Activated T-helper 1 cell treated with anti-CD3 and anti-CD28 coated beads, Interleukin-12 subunit alpha, Interleukin-12 subunit beta, Interleukin-2, Interleukin-4 antibody, amounts not matched to agents 30 ng/mL and 10 ng/mL and 1 ng/mL, durations not matched to agents 14 hours and 24 hours and 36 hours (primary cell): ENCODE measurements around the gene DRAXIN. TPM values are rescaled to one million over a fixed set of nuclear protein-coding genes. Genes with fewer than 3 reads are reported as not detected.

Experiments used
- DNase-seq: peaks from one replicate; pipeline ENCODE4 v3.0.0; 2021; ENCODE audit warnings: low spot score
- H3K27ac Mint-ChIP-seq: one replicate; pipeline ENCODE4 v1.8.0; 2021; ENCODE audit warnings: mild to moderate bottlenecking, mixed read lengths
- H3K27me3 Mint-ChIP-seq: one replicate; pipeline ENCODE4 v1.8.0; 2022; ENCODE audit warnings: mild to moderate bottlenecking, moderate library complexity, mixed read lengths; ENCODE audit not compliant: insufficient read depth
- H3K36me3 Mint-ChIP-seq: one replicate; pipeline ENCODE4 v1.8.0; 2021; ENCODE audit warnings: low read depth, mixed read lengths
- H3K4me1 Mint-ChIP-seq: one replicate; pipeline ENCODE4 v1.8.0; 2021; ENCODE audit warnings: low read depth, mixed read lengths
- H3K4me3 Mint-ChIP-seq: one replicate; pipeline ENCODE4 v1.8.0; 2021; ENCODE audit warnings: mild to moderate bottlenecking, moderate library complexity, mixed read lengths
- H3K9me3 Mint-ChIP-seq: one replicate; pipeline ENCODE4 v1.8.0; 2021; ENCODE audit warnings: mixed read lengths
- intact Hi-C: fragments of 100-400 bp; cut with micrococcal nuclease; formaldehyde crosslinking; loops from one replicate; pipeline ENCODE4 v1.15.1; 2024
- total RNA-seq: library from RNA; stranded (reverse); gene quantifications from 2 replicates; pipeline ENCODE4 v1.2.3, GENCODE V29; 2022

Gene DRAXIN
- total RNA-seq, 1 donor from 2014 or later = not detected

GRCh38 chr1:11740258-11741192 lies 49.0 kb downstream of the DRAXIN start:
- Mint-ChIP-seq H3K4me1 (peaks cover 62% of the 10 kb centered on the region), H3K4me3 (peak overlapping the region; percentile 53), H3K9me3 (no peaks in the 10 kb centered on the region), H3K27me3 (no peaks in the 10 kb centered on the region), H3K27ac (peak overlapping the region; percentile 42), H3K36me3 (peaks cover 8% of the 10 kb centered on the region)
- peak; percentile 44 for DNase-seq
- intact Hi-C loops = no loop called here

- intact Hi-C loops = no loop called here
- no peaks in the 10 kb centered on the region for H3K27me3 Mint-ChIP-seq
- no peak overlapping the region for H3K4me3 Mint-ChIP-seq
- H3K4me1 Mint-ChIP-seq = peaks cover 64% of the 10 kb centered on the region
- no peak overlapping the region for H3K27ac Mint-ChIP-seq
- DNase-seq = no peak
- H3K9me3 Mint-ChIP-seq = no peaks in the 10 kb centered on the region
- H3K36me3 Mint-ChIP-seq = peaks cover 15% of the 10 kb centered on the region
Measured at GRCh38 chr1:11741482-11741881, 50.0 kb downstream of the DRAXIN start.

GRCh38 chr1:11741919-11742558 lies 50.5 kb downstream of the DRAXIN start:
- H3K9me3 Mint-ChIP-seq = no peaks in the 10 kb centered on the region
- DNase-seq = no peak
- H3K4me1 Mint-ChIP-seq = peaks cover 65% of the 10 kb centered on the region
- H3K27ac Mint-ChIP-seq = peak overlapping the region; percentile 34
- H3K4me3 Mint-ChIP-seq = no peak overlapping the region
- H3K27me3 Mint-ChIP-seq = no peaks in the 10 kb centered on the region
- intact Hi-C loops = no loop called here
- peaks cover 19% of the 10 kb centered on the region for H3K36me3 Mint-ChIP-seq

- Mint-ChIP-seq H3K27me3 (no peaks in the 10 kb centered on the region), H3K4me1 (peaks cover 53% of the 10 kb centered on the region), H3K4me3 (no peak overlapping the region), H3K9me3 (no peaks in the 10 kb centered on the region), H3K36me3 (peaks cover 17% of the 10 kb centered on the region), H3K27ac (no peak overlapping the region)
- no peak for DNase-seq
- intact Hi-C loops = no loop called here
Measured at GRCh38 chr1:11744287-11744686, 52.8 kb downstream of the DRAXIN start.

- no peak for DNase-seq
- Mint-ChIP-seq H3K27me3 (no peaks in the 10 kb centered on the region), H3K36me3 (peaks cover 17% of the 10 kb centered on the region), H3K27ac (no peak overlapping the region), H3K9me3 (no peaks in the 10 kb centered on the region), H3K4me3 (no peak overlapping the region), H3K4me1 (peaks cover 35% of the 10 kb centered on the region)
- intact Hi-C loops = no loop called here
Measured at GRCh38 chr1:11746092-11746491, 54.6 kb downstream of the DRAXIN start.

GRCh38 chr1:11746795-11747487 lies 55.4 kb downstream of the DRAXIN start:
- Mint-ChIP-seq H3K27me3 (no peaks in the 10 kb centered on the region), H3K4me1 (peaks cover 26% of the 10 kb centered on the region), H3K4me3 (no peak overlapping the region), H3K36me3 (peaks cover 17% of the 10 kb centered on the region), H3K27ac (no peak overlapping the region), H3K9me3 (no peaks in the 10 kb centered on the region)
- intact Hi-C loops = no loop called here
- no peak for DNase-seq

- peaks cover 17% of the 10 kb centered on the region for H3K36me3 Mint-ChIP-seq
- DNase-seq = no peak
- H3K4me3 Mint-ChIP-seq = no peak overlapping the region
- H3K27me3 Mint-ChIP-seq = no peaks in the 10 kb centered on the region
- intact Hi-C loops = no loop called here
- peaks cover 19% of the 10 kb centered on the region for H3K4me1 Mint-ChIP-seq
- no peaks in the 10 kb centered on the region for H3K9me3 Mint-ChIP-seq
- peak overlapping the region; percentile 74 for H3K27ac Mint-ChIP-seq
Measured at GRCh38 chr1:11748294-11749202, 57.0 kb downstream of the DRAXIN start.

GRCh38 chr1:11749203-11749689 lies 57.7 kb downstream of the DRAXIN start:
- H3K27ac Mint-ChIP-seq = peak overlapping the region; percentile 74

GRCh38 chr1:11749996-11750395 lies 58.5 kb downstream of the DRAXIN start:
- Mint-ChIP-seq H3K4me1 (peaks cover 19% of the 10 kb centered on the region), H3K27me3 (no peaks in the 10 kb centered on the region), H3K36me3 (peaks cover 15% of the 10 kb centered on the region), H3K9me3 (no peaks in the 10 kb centered on the region), H3K4me3 (no peak overlapping the region), H3K27ac (no peak overlapping the region)
- no peak for DNase-seq
- intact Hi-C loops = no loop called here

More at GRCh38 chr1:11749203-11749689, 57.7 kb downstream of the DRAXIN start:
- Mint-ChIP-seq H3K36me3 (peaks cover 17% of the 10 kb centered on the region), H3K9me3 (no peaks in the 10 kb centered on the region), H3K4me1 (peaks cover 19% of the 10 kb centered on the region), H3K27me3 (no peaks in the 10 kb centered on the region), H3K4me3 (no peak overlapping the region)
- DNase-seq = peak; percentile 30
- intact Hi-C loops = no loop called here

GRCh38 chr1:11751087-11751486 lies 59.6 kb downstream of the DRAXIN start:
- Mint-ChIP-seq H3K4me3 (no peak overlapping the region), H3K27ac (no peak overlapping the region), H3K4me1 (peaks cover 13% of the 10 kb centered on the region), H3K36me3 (peaks cover 10% of the 10 kb centered on the region), H3K9me3 (no peaks in the 10 kb centered on the region), H3K27me3 (no peaks in the 10 kb centered on the region)
- no peak for DNase-seq
- intact Hi-C loops = no loop called here

GRCh38 chr1:11752359-11753088 lies 61.0 kb downstream of the DRAXIN start:
- Mint-ChIP-seq H3K9me3 (no peaks in the 10 kb centered on the region), H3K4me1 (peaks cover 6% of the 10 kb centered on the region), H3K36me3 (peaks cover 3% of the 10 kb centered on the region), H3K27ac (no peak overlapping the region), H3K27me3 (no peaks in the 10 kb centered on the region), H3K4me3 (no peak overlapping the region)
- intact Hi-C loops = no loop called here
- no peak for DNase-seq
